NCI-H526 (cell line): ENCODE measurements around the gene FAM83G.

Source experiments
- DNase-seq, 2 experiments: peaks; one replicate each; lab custom pipeline; 2025; lab: John Stamatoyannopoulos, UW

Gene FAM83G

DNA sequence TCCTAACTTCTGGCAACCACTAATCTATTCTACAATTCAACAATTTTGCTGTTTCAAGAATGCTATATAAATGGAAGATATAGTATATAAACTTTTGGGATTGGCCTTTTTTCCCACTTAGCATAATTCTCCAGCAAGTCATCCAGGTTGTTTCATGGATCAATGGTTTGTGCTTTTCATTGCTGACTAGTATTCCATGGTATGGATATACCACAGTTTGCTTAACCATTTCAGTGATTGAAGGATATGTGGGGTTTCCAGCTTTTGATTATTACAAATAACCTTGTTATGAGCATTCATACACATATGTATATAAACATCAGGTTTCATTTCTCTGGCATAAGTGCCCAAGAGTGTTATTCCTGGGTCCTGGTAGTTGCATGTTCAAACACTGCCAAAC, 2.1 kb upstream of the FAM83G start:
- no peak for DNase-seq

DNA sequence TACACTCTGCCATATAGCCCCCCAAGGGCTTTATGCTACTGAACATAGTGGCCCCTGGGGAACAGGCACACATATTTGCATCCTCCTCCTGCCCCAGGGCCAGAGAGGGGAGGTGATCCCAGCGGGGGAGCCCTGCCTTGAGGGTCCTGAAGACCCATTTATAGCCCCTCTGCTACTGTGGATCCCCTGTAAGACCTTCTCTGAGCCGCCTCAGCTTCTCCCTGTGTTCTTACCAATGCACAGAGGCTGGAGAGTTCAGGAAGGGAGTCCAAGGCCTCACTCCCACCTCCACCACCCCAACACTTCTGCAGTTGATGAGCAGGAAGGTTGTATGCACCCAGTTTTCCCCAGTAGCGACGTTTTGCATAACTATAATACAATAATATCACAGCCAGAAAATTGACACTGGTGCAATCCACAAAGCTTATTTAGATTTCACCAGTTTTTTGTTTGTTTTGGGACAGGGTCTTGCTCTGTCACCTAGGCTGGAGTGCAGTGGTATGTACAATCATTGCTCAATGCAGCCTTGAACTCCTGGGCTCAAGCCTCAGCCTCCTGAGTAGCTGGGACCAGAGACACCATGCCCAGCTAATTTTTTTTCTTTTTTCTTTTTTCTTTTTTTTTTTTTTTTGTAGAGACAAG, 1.3 kb upstream of the FAM83G start:
- no peak for DNase-seq

GRCh38 chr17:19005137-19005773, 691 bp upstream of the FAM83G start:
- DNase-seq = peak in 1 of 2 experiments; percentile 7

DNA sequence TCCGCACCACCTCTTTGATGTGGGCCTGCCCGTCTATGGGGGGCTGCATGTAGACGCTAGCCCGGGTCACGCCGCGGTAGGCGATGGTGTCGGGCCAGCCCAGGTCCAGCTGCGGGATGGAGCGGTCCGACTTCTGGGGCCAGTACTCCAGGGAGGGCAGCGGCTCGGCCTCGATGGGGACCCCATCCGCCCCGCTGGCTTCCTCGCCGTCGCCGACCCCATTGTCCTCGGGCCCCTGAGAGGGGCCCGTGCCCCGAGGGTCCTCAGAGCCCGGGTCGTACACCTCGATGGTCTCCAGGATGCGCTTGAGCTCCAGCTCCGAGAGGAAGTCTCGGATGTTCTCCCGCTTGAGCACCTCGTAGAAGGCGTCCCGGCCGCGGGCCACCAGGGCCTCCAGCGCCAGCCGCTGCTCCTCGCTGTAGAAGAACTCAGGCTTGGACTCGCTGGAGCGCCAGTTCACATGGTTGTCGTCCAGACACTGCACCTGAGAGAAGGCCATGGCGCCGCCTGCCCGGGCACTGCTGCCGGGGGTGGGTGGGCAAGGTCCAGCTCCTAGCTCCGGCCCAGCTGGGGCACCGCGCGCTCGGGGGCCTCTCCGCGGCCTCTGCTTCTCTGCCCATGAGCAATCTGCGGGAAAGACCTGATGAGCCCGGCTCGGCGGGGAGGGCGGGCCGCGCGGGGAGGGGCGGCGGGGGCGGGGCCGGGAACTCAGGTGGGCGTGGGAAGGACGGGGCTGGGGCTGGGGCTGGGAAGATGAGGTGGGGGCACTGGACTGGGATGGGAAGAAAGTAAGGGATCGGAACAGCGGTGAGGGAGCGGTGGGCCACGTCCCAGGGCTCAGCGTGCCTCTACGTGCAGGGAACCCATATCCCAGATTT, 782 bp downstream of the FAM83G start:
- peak in 1 of 2 experiments; percentile 53 for DNase-seq

DNA sequence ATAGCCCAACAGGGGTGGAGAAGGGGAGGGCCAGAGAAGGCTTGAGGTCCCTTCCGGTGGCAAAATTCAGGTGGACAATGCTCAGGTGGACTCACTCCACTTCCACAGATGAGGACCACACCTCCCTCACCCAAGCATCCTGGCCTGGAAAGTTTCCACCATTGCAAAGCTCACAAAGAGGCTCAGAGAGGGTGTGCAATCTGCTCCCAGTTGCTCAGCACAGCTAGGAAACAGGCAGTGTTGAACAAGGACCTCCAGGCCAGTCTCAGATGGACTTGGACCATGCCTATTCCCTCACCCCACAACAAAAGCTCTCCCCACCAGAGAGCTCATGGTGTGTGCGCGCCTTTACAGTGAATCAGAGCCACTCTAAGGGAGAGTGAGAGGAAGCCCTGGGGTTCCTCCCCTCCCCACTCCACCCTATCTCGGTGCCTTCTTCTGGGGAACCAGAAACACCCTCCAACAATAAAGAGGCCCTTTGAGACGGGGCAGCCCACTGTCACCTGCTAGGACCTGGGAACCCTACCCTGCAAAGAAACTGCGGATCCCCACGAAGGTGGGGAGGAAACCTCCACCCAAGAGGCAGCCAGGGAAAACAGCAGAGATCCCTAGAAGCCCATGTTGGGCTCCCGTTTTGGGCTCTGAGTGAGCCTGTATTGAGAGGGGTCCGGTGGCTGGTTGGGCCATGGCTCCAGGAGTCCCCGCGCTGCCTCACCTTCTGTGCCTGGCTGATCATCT, 1.6 kb downstream of the FAM83G start:
- DNase-seq = no peak

GRCh38 chr17:19001907-19002590, 2.5 kb downstream of the FAM83G start:
- DNase-seq = no peak

DNA sequence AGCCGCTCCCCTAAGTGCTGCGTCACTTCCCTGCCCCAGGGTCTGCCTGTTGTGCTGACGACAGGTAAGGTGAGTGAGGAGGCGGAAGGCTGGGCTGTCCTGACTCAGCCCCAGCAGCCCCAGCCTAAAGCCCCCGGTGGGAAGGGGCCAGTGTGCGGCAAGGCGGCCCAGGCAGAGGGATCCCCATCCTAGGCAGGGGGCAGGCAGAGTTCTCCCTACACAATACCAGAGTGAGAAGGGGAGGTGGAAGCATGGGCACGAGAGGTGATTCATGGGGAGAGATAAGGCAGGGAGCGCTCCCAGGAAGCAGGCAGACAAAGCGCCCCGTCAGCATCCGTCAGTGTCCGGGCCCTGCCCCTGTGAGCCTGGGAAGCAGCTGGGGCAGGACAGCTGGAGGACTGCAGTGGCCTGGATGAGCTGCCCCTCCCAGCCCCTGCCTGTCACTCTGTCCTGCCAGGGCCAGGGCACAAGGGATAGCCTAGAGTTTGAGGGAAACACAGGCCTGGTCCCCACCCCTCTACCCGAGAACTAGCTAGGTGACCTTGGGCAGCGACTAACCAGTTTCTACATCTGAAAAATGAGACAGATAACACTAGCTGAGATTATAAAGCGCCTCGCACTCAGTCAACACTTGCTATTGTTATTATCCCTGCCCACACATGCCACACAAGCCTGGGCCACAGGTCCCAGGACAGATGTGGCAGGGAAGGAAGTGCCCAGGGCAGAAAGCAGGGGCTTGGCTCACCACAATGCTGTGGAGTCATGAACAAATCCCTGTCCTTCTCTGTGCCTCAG, 3.8 kb downstream of the FAM83G start:
- no peak for DNase-seq

DNA sequence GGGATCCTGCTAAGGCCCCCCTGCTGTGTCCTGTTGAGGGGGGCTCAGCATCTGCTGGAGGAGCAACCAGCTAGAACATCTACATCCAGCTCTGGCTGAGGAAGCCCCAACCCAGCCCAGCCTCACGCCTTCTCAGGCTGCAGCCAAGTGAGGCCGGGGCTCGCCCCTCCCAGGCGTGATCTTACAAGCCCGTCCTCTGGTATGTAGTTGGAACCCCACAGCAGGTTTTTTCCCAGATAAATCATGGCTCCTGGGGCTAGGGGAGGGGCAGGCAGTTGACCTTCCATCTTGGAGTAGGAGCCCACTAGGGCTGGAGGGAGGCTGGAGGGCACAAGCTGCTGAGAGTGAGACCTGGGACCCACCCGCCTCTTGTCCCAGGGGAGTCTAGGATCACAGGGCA, 4.7 kb downstream of the FAM83G start:
- DNase-seq = no peak

- no peak for DNase-seq
These were observed 5.2 kb downstream of the FAM83G start for GRCh38 chr17:18999394-18999793.

- no peak for DNase-seq
These were observed 6.8 kb downstream of the FAM83G start for GRCh38 chr17:18997650-18998196.

- DNase-seq = no peak
These were observed 8.1 kb downstream of the FAM83G start for GRCh38 chr17:18996458-18996857.

DNA sequence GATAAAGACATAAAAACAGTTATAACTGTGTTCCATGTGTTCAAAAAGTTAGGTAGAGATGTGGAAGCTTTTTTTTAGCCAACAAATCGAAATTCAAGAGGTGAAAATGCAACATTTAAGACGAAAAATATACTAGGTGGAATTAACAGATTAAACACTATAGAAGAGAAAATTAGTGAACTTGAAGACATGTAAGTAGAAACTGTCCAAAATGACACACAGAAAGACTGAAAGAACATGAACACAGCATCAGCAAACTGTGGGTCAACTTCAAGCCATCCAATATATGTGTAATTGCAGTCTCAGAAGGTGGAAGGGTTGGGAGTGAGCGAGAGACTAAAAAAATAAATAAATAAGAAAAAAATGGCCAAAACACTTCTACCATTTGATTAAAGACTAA, 9.3 kb downstream of the FAM83G start:
- no peak for DNase-seq

GRCh38 chr17:18994631-18995030, 9.9 kb downstream of the FAM83G start:
- DNase-seq = no peak

GRCh38 chr17:18993905-18994526, 10.5 kb downstream of the FAM83G start:
- DNase-seq = no peak

DNA sequence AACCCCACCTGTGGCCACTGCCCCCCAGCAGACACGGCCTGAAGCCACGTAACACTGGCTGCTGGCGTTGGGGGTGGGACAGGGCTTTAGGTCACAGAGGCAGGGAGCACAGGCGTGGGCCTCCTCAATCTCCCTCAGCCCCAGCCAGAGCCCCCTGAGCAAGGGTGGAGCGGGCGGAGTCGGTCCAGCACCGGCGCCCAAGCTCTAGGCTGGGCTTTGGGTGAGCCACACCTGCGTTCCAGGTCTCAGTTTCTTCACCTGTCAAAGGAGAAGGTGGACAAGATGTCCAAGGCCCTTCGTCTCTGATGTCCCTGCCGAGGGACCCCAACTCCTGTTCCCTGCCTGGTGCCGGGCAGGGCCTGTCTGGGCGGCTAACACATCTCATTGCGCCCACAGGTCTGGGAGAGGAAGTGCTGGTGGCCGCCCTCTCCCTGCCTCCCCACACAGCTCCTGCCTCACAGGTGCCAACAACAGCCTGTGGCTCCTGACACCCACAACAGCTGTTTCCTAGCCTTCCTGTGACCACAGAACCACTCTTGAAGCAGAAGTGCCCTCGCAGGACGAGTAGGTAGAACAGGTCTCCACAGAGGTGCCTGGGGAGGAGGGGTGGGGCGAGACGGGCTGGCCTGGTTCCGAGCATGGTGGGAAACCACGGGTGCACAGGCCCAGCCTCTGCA, 12.0 kb downstream of the FAM83G start:
- no peak for DNase-seq

- no peak for DNase-seq
These were observed 12.8 kb downstream of the FAM83G start for GRCh38 chr17:18991531-18992315.

- no peak for DNase-seq
These were observed 14.2 kb downstream of the FAM83G start for GRCh38 chr17:18990331-18990730.

GRCh38 chr17:18988546-18989173, 15.9 kb downstream of the FAM83G start:
- no peak for DNase-seq
